HEK293 (cell line): ENCODE measurements around the gene FBH1.

Source experiments
- CTCF ChIA-PET: fragments of 350-600 bp; formaldehyde crosslinking; extraction: SDS; loops from one replicate; lab custom pipeline; 2021; ENCODE audit warnings: antibody characterized with exemption; lab: Yijun Ruan, JAX
- POLR2A ChIA-PET: fragments of 300-600 bp; formaldehyde crosslinking; extraction: SDS; loops from one replicate; lab custom pipeline; 2020; ENCODE audit warnings: antibody characterized with exemption, inconsistent platforms; lab: Yijun Ruan, JAX
- H3K27ac ChIP-seq: fragments of 200-500 bp; sonication (Bioruptor generic); 2 replicates; pipeline ENCODE4 v1.5.1; 2014; ENCODE audit warnings: low read depth, low read length, control low read depth, inconsistent platforms; ENCODE audit errors: extremely low read depth
- H3K36me3 ChIP-seq, 2 experiments: fragments of 200-500 bp in 1 of 2; sonication (Bioruptor generic) in 1 of 2; 1 replicate in 1 of 2; 2 replicates in 1 of 2; pipeline ENCODE4 v1.5.1; 2014 to 2017; ENCODE audit warnings: inconsistent platforms in 2 of 2, low read length in 2 of 2; ENCODE audit not compliant: control insufficient read depth in 2 of 2, insufficient read depth in 1 of 2
- H3K4me1 ChIP-seq: fragments of 200-500 bp; sonication (Bioruptor generic); 2 replicates; pipeline ENCODE4 v1.5.1; 2014; ENCODE audit warnings: mild to moderate bottlenecking, low read length, inconsistent platforms; ENCODE audit not compliant: control insufficient read depth, insufficient read depth
- H3K4me3 ChIP-seq: 2 replicates; pipeline ENCODE4 v1.5.1; 2011; ENCODE audit warnings: low read depth, mild to moderate bottlenecking, control low read depth, low read length, moderate library complexity
- H3K9me3 ChIP-seq: fragments of 200-500 bp; sonication (Bioruptor generic); 2 replicates; pipeline ENCODE4 v1.5.1; 2014; ENCODE audit warnings: low read depth, low read length, inconsistent platforms; ENCODE audit not compliant: control insufficient read depth, insufficient read depth
- AEBP2 ChIP-seq: fragments of 450-650 bp; formaldehyde crosslinking; IDR thresholded peaks from 2 replicates; pipeline ENCODE4 v1.5.1; 2016; ENCODE audit warnings: missing biosample characterization, missing genetic modification characterization, borderline replicate concordance
- GLIS2 ChIP-seq: fragments of 450-650 bp; formaldehyde crosslinking; IDR thresholded peaks from 2 replicates; pipeline ENCODE4 v1.5.1; 2016; ENCODE audit warnings: missing biosample characterization, missing genetic modification characterization
- OVOL3 ChIP-seq: fragments of 450-650 bp; formaldehyde crosslinking; IDR thresholded peaks from 2 replicates; pipeline ENCODE4 v1.5.1; 2016; ENCODE audit warnings: missing biosample characterization, missing genetic modification characterization
- PRDM2 ChIP-seq: fragments of 450-650 bp; formaldehyde crosslinking; IDR thresholded peaks from 2 replicates; pipeline ENCODE4 v1.5.1; 2016; ENCODE audit warnings: missing biosample characterization, missing genetic modification characterization, borderline replicate concordance
- REST ChIP-seq: fragments of 450-650 bp; formaldehyde crosslinking; IDR thresholded peaks from 2 replicates; pipeline ENCODE4 v1.5.1; 2016; ENCODE audit warnings: missing biosample characterization, missing genetic modification characterization
- ZFHX2 ChIP-seq: fragments of 450-650 bp; formaldehyde crosslinking; conservative IDR thresholded peaks from 2 replicates; pipeline ENCODE4 v1.5.1; 2016; ENCODE audit warnings: missing biosample characterization, missing genetic modification characterization
- ZNF133 ChIP-seq: fragments of 450-650 bp; formaldehyde crosslinking; IDR thresholded peaks from 2 replicates; pipeline ENCODE4 v1.5.1; 2016; ENCODE audit warnings: missing biosample characterization, missing genetic modification characterization
- ZNF302 ChIP-seq: fragments of 450-650 bp; formaldehyde crosslinking; IDR thresholded peaks from 2 replicates; pipeline ENCODE4 v1.5.1; 2016; ENCODE audit warnings: missing biosample characterization, missing genetic modification characterization, low read depth
- ZNF37A ChIP-seq: fragments of 450-650 bp; IDR thresholded peaks from 2 replicates; pipeline ENCODE4 v1.5.1; 2018; ENCODE audit warnings: missing biosample characterization, missing genetic modification characterization
- ZNF416 ChIP-seq: fragments of 450-650 bp; formaldehyde crosslinking; IDR thresholded peaks from 2 replicates; pipeline ENCODE4 v1.5.1; 2016; ENCODE audit warnings: missing biosample characterization, missing genetic modification characterization
- ZNF423 ChIP-seq: fragments of 450-650 bp; formaldehyde crosslinking; IDR thresholded peaks from 2 replicates; pipeline ENCODE4 v1.5.1; 2016; ENCODE audit warnings: missing biosample characterization, missing genetic modification characterization
- ZNF488 ChIP-seq: fragments of 450-650 bp; formaldehyde crosslinking; IDR thresholded peaks from 2 replicates; pipeline ENCODE4 v1.5.1; 2016; ENCODE audit warnings: missing biosample characterization, missing genetic modification characterization
- ZNF560 ChIP-seq: fragments of 450-650 bp; formaldehyde crosslinking; IDR thresholded peaks from 2 replicates; pipeline ENCODE4 v1.5.1; 2017; ENCODE audit warnings: missing biosample characterization, missing genetic modification characterization, borderline replicate concordance
- ZNF585B ChIP-seq: fragments of 450-650 bp; formaldehyde crosslinking; IDR thresholded peaks from 2 replicates; pipeline ENCODE4 v1.5.1; 2016; ENCODE audit warnings: missing biosample characterization, missing genetic modification characterization
- ZNF621 ChIP-seq: fragments of 450-650 bp; formaldehyde crosslinking; IDR thresholded peaks from 2 replicates; pipeline ENCODE4 v1.5.1; 2017; ENCODE audit warnings: missing biosample characterization, missing genetic modification characterization
- ZNF658 ChIP-seq: fragments of 450-650 bp; formaldehyde crosslinking; IDR thresholded peaks from 2 replicates; pipeline ENCODE4; 2016; ENCODE audit warnings: missing biosample characterization, missing genetic modification characterization
- ZNF664 ChIP-seq: fragments of 450-650 bp; formaldehyde crosslinking; IDR thresholded peaks from 2 replicates; pipeline ENCODE4 v1.5.1; 2016; ENCODE audit warnings: missing biosample characterization, missing genetic modification characterization
- ZNF677 ChIP-seq: fragments of 450-650 bp; IDR thresholded peaks from 2 replicates; pipeline ENCODE4 v1.5.0; 2018; ENCODE audit warnings: missing biosample characterization, mild to moderate bottlenecking, missing genetic modification characterization, moderate library complexity
- ZSCAN30 ChIP-seq: fragments of 450-650 bp; IDR thresholded peaks from 2 replicates; pipeline ENCODE4 v1.5.1; 2018; ENCODE audit warnings: missing biosample characterization, mild to moderate bottlenecking, missing genetic modification characterization, moderate library complexity

FBH1 gene

GRCh38 chr10:5898163-5898562 lies 8.1 kb downstream of the FBH1 start:
- H3K9me3 ChIP-seq = no peaks in the 10 kb centered on the region
- no peak overlapping the region for H3K27ac ChIP-seq
- H3K4me3 ChIP-seq = no peak overlapping the region
- ChIA-PET CTCF (interaction anchor here (0.6 kb wide), 1 partner anchor 183 kb away, joined by 3 read pairs; no protein-coding TSS in a partner anchor), POLR2A (interaction anchor here (0.7 kb wide), 1 partner anchor 234 kb away, joined by 3 read pairs; no protein-coding TSS in a partner anchor)
- TF ChIP-seq ZNF133 (tag by site-specific recombination) (no peak), ZNF488 (tag by site-specific recombination) (no peak), ZSCAN30 (no peak), ZNF423 (tag by site-specific recombination) (no peak), ZNF416 (tag by site-specific recombination) (no peak), REST (tag by site-specific recombination) (no peak), ZNF677 (tag by site-specific recombination) (no peak), ZNF621 (tag by site-specific recombination) (no peak), ZFHX2 (tag by site-specific recombination) (no peak), GLIS2 (no peak), AEBP2 (no peak), ZNF585B (no peak), ZNF560 (tag by site-specific recombination) (no peak), PRDM2 (tag by site-specific recombination) (no peak), OVOL3 (no peak), ZNF302 (tag by site-specific recombination) (no peak), ZNF37A (no peak), ZNF658 (no peak), ZNF664 (tag by site-specific recombination) (no peak)
- no peaks in the 10 kb centered on the region for H3K4me1 ChIP-seq
- peaks cover 0 to 49% of the 10 kb centered on the region in 2 experiments; a peak in 2 of 3 replicates for H3K36me3 ChIP-seq
